MV-4-11 (cell line): ENCODE data around the gene TMEM151A.
A peak's percentile ranks its signal among the peaks of the same experiment; 100 is the strongest.
"Not testable (repeated sequence)": the region's sequence is repeated elsewhere in the genome, so short reads cannot be mapped to it uniquely, and the experiment has no call there.

ENCODE experiments used
- DNase-seq: peaks from one replicate; lab custom pipeline; 2025; lab: John Stamatoyannopoulos, UW

Gene TMEM151A

GRCh38 chr11:66267379-66268243 is 24.1 kb upstream of the TMEM151A start:
- peak; percentile 71 for DNase-seq

GRCh38 chr11:66268244-66268951 is 23.3 kb upstream of the TMEM151A start, which contains the start of gene RAB1B:
TSS of gene RAB1B (plus strand) at chr11:66268639. CDS start at chr11:66268680, 41 bp downstream.
- peak; percentile 99 for DNase-seq

- DNase-seq, result peak; percentile 49
Measured at GRCh38 chr11:66268952-66269905, 22.5 kb upstream of the TMEM151A start.

- DNase-seq, result no peak
Measured at GRCh38 chr11:66271816-66272215, 19.9 kb upstream of the TMEM151A start.

- DNase-seq, result no peak
Measured at GRCh38 chr11:66272596-66272995, 19.1 kb upstream of the TMEM151A start.

GRCh38 chr11:66274219-66274618 is 17.5 kb upstream of the TMEM151A start:
- DNase-seq, result no peak

- DNase-seq, result no peak
Measured at GRCh38 chr11:66275396-66275795, 16.3 kb upstream of the TMEM151A start.

GRCh38 chr11:66275984-66276612 is 15.6 kb upstream of the TMEM151A start:
- DNase-seq, result no peak

- DNase-seq, result not testable (repeated sequence)
Measured at GRCh38 chr11:66276619-66277018, 15.1 kb upstream of the TMEM151A start.

- DNase-seq, result not testable (repeated sequence)
Measured at GRCh38 chr11:66277064-66277463, 14.6 kb upstream of the TMEM151A start.

- DNase-seq, result peak; percentile 16
Measured at GRCh38 chr11:66277471-66278362, 14.0 kb upstream of the TMEM151A start, which contains the start of gene CNIH2. TSS of gene CNIH2 (plus strand) at chr11:66278175. CDS start at chr11:66278457, 282 bp downstream.

- DNase-seq, result no peak
Measured at GRCh38 chr11:66278363-66279091, 13.2 kb upstream of the TMEM151A start.

- DNase-seq, result no peak
Measured at GRCh38 chr11:66279092-66279734, 12.5 kb upstream of the TMEM151A start.

- no peak for DNase-seq
Measured at GRCh38 chr11:66280428-66280827, 11.3 kb upstream of the TMEM151A start.

- DNase-seq, result no peak
Measured at GRCh38 chr11:66281001-66281400, 10.7 kb upstream of the TMEM151A start.

GRCh38 chr11:66281776-66282467 is 9.8 kb upstream of the TMEM151A start:
- no peak for DNase-seq

GRCh38 chr11:66282468-66283455 is 8.9 kb upstream of the TMEM151A start:
- peak; percentile 98 for DNase-seq
